NCI-H2227 (cell line): ENCODE data around the gene MCTP2.

Source experiments
- DNase-seq: peaks from one replicate; lab custom pipeline; 2025; ENCODE audit not compliant: unreplicated experiment; lab: John Stamatoyannopoulos, UW

MCTP2 gene

DNA sequence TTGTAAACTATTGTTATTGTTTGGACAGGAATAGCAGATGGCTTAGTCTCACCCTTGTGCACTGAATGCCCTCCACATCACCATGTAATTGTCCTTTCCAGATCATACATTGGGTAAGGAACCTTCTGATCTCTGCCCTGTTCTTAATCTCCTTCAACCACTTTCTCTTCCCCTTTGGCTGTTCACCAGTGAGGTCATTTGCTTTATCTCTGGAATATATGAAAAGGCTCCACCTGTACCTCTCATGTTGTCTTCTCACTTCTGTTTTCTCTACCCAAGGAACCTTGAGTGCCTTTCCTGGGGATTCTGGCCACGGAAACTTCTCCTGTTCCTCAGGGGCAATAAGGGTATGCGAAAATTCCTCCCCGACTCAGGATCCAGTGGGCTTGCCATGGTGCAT is 28.5 kb downstream of the MCTP2 start:
- no peak for DNase-seq

DNA sequence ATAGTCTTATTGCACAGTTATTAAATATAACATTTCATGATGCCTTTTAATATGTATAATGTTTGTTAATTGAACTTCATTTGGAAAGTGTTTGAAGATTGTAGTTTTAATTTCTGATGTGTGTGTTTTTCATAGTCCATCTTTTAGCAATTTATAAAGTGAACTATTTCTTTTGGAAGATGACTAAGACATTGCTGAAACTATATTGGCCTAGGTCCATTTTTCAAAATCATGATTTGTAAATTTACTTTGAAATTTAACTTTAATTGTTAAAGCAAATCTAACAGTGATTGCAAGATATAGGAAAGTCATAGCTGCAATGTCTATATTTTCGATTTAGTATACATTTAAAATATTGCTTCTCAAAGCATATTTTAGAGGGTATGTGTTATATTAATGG is 30.8 kb downstream of the MCTP2 start:
- no peak for DNase-seq

DNA sequence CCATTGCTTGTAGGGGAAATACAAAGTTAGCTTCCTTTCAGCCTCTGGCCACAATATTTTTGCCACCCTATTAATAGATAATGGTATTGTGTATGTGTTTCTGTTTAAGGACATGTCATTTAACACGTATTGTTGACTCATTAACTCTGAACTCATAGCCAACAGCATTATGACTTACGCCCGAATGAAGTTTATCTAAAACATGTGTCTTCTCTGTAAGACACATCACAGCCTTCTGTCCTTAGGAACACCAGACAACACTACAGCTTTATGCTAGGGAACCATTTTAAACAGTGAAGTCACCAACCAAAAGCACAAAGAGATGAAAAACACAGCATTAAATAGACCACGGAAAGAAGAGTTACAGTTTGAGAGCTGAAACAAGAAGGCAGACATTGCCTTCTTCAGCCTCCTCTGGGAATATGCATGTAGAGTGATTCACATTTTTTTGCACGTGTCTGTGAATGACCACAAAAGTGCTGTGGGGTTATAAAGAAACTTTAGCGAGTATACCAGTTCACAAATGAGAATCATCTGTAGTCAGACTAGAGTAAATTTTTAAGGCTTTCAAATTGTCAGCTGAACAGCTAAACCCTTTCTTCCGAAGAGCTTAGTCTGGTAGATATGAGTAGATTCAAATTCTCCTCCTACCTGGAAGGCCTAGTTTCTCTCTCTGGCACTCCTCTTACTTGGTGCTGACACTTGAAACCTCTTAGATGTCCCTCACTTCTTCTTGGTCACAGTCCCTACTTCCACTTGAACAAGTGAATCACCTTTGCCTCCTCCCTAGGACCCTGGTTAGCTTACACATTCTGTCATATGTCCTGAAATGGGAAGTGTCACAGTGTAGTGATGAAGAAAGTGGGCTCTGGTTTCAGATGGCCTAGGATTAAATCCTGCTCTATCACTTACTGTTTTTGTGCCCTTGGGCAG is 32.2 kb downstream of the MCTP2 start:
- DNase-seq, result no peak

DNA sequence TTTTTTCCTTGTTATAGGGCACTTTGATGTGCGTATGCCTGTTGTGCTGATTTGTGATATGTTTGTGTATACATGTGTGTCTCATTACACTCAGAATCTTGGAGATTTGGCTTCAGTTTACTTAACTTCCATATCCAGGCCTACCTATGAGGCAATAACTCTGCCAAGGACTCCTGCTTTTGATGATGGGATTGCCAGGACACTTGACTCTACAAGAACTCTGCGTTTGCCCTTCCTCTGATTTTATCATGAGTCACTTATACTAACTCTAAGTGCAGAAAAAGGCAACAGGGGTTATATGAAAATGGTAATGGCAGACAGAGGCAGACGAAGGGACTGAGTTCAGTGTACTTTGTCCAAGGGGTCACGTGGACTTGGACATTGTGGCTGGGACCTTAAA is 33.6 kb downstream of the MCTP2 start:
- no peak for DNase-seq

DNA sequence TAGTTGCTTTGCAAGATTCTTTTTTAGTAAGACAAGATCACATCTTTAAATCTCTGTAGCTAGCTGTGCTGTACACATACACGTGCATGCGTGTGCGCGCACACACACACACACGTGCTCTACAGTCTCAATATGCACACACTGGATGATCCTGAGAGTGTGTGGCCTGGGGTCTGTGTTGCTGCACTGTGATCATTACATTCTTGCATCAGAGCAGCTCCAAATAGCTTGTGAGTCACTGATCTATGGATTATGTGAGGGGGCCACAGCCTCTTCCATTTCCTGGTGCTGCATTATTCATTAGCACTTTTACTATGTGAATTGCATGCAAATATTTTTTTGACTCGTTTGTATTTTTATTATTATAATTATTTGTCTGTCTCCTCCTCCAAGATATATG is 34.6 kb downstream of the MCTP2 start:
- DNase-seq, result no peak

DNA sequence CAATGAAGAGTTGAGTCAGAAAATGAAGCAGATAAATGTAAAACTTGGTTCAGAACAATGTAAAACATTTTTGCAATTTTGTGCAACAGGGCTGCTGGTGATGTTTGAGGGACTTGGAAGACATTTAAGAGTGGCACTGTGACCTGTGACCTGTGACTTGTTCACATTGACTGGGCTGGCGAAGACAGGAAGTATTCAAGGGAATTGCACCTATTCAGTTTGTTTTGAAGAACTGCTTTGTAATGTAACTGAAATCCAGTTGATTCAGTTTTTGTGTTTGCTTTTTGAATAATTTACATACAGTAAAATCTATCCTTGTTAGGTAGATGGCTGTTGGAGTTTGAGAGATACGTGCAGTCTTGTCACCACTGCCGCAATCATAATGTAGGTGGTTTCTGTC is 35.4 kb downstream of the MCTP2 start:
- no peak for DNase-seq

DNA sequence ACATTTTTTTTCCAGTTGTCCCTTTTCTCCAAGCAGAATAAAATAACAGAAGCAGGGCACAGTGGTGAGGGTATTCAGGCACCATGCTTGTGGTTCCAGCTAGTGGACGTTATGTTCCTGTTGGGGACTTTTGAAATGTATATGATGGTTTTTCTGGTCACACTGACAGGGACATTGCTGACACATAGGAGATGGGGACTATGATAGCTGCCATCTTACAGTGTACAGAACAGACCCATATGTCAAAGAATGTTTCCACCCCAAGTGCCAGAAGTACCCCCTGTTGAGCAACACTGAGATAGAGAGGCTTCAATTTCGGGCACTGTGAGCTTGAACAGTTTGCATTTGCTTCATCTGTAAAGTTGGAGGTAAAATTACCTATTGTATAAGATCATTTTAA is 38.6 kb downstream of the MCTP2 start:
- DNase-seq, result no peak

DNA sequence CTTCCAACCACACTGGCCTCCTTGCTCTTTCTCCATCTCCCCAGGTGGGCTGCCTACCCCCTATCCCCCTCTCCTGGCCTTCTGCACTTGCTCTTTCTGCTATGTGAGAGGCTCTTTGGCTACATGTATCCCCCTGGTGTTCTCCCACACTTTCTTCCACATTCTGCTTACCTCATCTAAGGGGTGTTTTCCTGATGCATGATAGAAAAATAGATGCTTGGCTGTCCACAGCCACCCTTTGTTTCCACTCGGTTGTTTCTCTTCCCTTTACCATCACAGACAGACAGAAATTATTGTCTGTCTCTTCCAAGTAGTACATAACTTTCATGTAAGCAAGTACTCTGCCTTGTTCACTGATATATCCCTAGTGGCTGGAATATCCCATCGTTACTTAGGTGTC is 39.2 kb downstream of the MCTP2 start:
- no peak for DNase-seq

DNA sequence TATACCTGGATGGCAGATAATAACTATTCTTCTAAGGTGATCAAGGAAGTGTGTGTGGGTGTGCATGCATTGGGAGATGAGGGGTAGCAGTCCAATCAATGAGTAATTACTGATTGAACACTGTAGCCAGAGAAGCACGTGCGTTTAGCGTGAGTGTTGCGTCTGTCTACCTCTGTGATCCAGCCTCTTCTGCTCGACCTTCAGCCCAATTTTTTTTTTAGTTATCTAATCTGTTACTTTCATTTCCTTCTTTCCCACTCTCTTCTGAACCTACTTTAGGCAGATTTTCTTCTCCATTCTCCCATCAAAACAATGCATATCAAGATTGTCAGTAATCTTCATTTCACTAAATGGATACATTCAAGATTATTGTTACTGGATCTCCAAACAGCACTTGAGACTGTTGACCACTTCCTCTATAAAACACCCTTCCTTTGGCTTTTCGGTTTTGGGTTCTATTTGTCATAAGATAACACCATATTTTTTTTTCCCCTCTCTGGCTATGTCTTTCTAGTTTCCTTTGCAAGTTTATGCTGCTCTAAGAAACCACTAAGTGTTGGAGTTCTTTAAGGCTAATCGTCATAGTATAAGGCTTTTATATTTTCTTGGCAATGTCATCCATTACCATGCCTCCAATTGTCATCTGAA is 41.0 kb downstream of the MCTP2 start:
- no peak for DNase-seq

DNA sequence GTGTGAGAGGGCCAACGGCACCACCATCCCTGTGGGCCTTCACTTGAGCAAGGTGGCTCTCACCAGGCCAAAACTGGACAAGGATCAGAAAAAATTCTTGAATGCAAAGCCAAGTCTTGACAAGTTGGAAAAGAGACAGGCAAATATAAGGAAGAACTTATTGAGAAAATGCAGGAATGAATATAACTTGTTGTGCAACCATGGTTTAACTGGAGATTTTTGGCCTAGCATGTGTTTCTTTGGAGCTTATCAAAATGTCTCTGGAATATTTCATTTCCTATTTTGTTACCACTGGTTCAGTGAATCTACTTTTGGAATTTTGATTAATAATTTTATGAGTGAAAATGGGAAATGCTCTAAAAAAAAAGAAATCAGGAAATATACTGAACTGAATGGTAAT is 42.5 kb downstream of the MCTP2 start:
- DNase-seq, result no peak

DNA sequence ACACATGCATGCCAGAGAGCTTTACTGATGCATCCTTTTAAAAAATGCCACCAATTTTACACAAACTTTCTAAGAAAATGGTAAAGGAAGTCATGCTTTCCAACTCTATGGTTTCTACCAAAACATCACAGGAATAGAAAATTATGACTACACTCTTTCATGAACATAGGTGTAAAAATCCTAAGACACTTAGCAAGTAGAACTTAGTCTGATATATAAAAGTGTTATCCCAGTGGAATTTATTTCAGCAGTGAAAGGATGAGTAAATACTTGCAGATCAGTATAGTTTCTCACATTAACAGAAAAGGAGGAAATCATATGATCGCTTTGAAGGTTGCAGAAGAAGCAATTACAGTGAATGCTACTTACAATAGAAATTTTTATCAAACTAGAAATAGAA is 43.4 kb downstream of the MCTP2 start:
- no peak for DNase-seq

DNA sequence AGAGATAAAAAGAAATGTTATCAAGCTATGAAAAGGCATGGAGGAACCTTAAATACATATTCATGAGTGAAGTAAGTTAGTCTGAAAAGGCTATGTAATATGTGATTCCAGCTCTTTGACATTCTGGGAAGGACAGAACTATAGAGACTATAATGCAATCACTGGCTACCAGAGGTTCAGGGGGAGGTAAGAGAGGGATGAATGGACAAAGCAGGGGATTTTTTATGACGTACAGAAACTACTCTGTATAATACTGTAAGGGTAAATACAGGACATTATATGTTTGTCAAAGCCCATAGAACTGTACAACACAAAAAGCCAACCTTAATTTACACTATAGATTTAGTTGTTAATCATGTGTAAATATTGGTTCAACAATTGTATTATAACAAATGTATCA is 46.1 kb downstream of the MCTP2 start:
- no peak for DNase-seq

DNA sequence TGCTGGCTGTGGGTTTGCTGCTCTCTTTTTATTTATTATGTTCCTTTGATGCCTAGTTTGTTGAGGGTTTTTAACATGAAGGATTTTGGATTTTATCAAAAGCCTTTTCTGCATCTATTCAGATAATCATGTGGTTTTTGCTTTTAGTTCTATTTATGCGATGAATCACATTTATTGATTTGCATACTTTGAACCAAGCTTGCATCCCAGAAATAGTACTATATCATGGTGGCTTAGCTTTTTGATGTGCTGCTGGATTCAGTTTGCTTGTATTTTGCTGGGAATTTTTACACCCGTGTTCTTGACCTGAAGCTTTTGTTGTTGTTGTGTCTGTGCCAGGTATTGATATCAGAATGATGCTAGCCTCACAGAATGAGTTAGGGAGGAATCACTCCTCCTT is 48.4 kb downstream of the MCTP2 start:
- no peak for DNase-seq

DNA sequence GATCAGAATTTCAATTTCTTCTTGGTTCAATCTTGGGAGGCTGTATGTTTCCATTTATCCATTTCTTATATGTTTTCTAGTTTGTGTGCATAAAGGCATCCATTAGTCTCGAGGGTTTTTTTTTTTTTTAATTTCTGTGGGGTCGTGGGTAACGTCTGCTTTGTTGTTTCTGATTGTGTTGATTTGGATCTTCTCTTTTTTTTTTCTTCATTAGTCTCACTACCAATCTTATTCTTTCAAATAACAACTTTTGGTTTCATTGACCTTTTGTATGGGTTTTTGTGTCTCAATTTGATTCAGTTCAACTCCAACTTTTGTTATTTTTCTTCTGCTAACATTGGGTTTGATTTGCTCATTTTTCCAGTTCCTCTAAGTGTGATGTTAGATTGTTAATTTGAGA is 48.9 kb downstream of the MCTP2 start:
- DNase-seq, result no peak

DNA sequence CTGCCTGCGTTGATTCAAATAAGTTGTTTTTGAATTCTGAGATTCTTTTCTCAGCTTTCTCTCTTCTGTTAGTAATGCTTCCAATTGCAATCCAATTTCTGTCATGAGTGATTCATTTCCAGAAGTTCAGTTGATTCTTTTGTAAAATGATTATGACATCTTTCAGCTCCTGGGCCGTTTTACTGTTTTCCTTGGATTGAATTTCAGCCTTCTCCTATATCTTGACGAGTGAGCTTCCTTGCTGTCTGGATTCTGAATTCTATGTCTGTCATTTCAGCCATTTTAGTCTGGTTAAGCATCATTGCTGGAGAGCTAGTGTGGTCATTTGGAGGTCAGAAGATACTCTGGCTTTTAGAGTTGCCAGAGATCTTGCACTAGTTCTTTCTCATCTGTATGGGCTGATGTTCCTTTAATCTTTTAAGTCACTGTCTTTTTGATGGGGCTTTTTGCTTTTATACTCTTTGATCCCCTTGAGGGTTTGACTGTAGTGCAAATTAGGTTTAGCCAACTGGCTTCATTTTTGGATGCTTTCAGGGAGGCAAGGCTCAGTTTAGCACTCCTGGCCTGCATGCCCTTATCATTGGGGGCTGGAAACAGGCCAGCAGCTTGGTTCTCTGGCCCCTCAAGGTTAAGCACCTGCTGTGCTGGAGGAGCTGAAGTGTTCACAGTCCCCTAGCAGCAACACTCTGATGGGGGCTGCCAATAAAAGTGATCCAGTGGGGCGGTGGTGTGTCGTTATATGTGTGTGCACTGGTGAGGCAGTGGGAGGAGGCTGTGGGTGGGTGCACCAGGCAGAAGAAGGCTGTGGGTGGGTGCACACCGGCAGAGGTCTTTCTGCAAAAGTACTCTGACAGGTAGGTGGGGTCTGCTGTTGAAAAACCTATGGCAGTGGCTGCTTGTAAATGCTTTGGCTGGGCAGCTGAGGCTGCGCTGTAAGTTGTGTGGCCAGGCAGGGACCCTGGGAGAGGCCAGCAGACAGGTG is 51.2 kb downstream of the MCTP2 start:
- no peak for DNase-seq

DNA sequence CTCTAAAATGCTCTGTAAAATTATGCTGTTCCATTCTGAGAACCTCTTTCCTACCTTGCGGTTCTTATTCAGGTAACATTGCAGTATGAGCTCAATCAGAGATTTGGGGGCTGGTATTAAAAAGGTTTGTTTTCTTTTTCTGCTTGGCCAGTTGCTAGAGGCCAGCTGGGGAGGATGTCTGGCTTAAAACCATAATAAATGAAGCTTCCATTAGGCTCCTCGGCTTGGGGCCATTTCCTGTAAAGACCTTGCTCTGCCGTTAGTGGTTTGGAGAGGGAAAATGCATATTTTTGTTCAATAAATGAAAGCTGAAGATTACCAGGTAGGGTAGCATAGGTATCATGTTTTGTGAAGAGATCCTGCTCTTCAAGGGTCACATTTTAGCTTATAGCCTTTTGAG is 55.2 kb downstream of the MCTP2 start:
- DNase-seq, result no peak

DNA sequence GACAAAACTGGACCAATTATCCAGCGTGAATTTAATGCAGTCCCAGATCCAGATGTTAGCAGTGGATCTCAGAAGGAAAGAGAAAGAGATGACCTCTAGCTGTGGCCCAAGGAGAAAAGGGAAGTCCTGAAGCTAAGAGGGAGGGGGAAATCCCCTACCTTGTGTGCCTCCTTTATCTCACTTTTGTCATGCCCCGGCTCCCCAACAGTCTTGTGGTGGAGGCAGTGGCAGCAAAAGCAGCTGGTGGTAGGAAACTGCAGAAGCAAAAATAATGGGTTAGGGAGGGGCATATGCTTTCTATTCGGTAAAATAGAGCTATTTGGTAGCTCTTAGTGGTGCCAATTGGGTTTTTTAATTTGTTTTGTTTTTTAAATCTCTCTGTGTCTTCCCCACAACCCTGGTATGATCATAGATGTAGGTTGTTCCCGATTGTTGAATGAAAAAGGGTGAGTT is 56.5 kb downstream of the MCTP2 start:
- DNase-seq, result no peak

DNA sequence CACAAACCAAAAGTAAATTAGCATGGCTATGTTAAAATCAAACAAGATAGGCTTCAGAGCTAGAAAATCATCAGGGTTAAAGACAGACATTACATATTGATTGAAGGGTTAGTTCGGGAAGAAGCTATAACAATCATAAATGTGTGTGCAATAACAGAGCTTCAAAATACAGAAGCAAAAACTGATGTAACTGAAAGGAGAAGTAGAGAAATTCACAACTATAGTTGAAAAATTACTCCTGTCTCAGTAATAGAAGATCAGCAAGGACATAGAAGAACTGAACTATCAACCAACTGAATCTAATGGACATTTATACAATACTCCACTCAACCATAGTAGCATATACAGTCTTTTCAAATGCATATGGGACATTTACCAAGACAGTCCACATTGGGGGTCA is 59.4 kb downstream of the MCTP2 start:
- no peak for DNase-seq

DNA sequence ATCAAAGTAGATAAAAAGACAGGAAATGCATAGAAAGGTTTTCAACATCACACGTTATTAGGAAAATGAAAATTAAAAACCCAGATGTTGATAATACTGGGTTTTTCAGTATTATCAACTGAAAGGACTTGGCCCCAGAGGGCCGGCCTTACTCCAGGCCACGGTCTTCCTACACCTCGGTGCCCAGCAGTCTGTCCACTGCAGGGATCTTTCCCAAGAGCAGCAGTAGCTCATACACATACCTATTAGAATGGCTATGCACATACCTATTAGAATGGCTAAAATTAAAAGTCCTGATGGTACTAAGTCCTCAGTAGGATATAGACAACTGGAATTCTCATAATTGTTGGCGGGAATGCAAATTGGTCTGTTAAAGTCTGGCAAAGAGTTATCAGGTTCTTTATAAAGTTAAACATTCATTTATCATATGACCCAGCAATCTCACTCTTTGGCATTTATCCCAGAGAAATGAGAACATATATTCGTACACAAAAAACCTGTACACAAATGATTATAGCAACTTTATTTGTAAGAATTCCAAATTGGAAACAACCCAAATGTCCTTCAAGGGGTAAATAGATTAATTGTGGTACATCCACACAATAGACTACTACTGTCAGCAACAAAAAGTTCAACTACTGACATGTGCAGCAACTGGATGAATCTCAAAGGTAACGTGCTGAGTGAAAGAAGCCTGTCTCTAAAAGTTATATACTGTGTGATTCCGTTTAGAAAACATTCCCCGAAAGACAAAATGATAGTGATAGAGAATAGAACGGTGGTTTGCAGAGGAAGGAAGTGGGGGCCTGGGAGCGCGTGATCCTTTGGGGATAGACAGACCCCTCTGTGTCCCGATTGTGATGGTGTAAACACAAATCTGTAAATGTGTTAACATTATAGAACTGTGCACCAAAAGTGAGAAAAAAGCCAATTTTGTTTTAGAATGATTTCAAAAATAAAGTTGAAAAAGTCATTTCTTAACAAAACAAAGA is 62.3 kb downstream of the MCTP2 start:
- DNase-seq, result no peak

DNA sequence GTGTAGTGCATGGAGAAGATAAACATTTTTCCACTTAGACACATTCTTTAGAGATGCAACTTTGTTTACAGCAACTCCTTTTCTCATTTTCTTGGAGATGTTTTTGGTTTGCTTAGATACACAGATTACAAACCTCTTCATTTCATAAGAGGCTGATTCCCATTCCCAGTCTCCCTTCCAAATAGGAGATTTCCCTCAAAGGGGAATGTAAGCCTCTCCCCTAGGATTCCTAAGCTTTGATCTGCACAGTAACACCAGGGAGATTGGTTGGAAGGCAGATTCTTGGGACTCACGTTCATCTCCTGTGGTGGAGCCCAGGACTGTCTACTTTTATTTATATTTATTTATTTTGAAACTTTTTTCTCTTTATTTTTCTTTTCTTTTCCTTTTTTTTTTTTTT is 63.2 kb downstream of the MCTP2 start:
- DNase-seq, result no peak
